Loucy (cell line): ENCODE results near the gene RSU1.

Source experiments
- H2AFZ ChIP-seq: fragments of 200-600 bp; sonication (generic); 2 replicates; pipeline ENCODE4 v1.6.0; 2016; ENCODE audit warnings: antibody characterized with exemption, mild to moderate bottlenecking, low read length, moderate library complexity
- H3F3A ChIP-seq: fragments of 200-600 bp; 2 replicates; pipeline ENCODE4 v1.6.0; 2016; ENCODE audit warnings: antibody characterized with exemption, low read depth, mild to moderate bottlenecking
- H3K27me3 ChIP-seq: fragments of 200-600 bp; sonication (generic); 2 replicates; pipeline ENCODE4 v1.6.1; 2014; ENCODE audit warnings: low read length, mild to moderate bottlenecking; ENCODE audit not compliant: insufficient read depth, poor library complexity, severe bottlenecking
- H3K36me3 ChIP-seq: fragments of 200-600 bp; sonication (generic); 2 replicates; pipeline ENCODE4 v1.6.1; 2016; ENCODE audit warnings: low read length; ENCODE audit not compliant: insufficient read depth
- H3K4me1 ChIP-seq: fragments of 200-600 bp; sonication (generic); 2 replicates; pipeline ENCODE4 v1.5.1; 2014; ENCODE audit warnings: low read length, mild to moderate bottlenecking; ENCODE audit not compliant: insufficient read depth, poor library complexity, severe bottlenecking
- H3K4me2 ChIP-seq: fragments of 200-600 bp; sonication (generic); 2 replicates; pipeline ENCODE4 v1.6.0; 2014; ENCODE audit warnings: antibody characterized with exemption, low read length, low read depth, mild to moderate bottlenecking; ENCODE audit not compliant: poor library complexity, severe bottlenecking
- H3K4me3 ChIP-seq: fragments of 200-600 bp; sonication (generic); 2 replicates; pipeline ENCODE4 v1.5.1; 2014; ENCODE audit warnings: low read length, mild to moderate bottlenecking, mixed read lengths; ENCODE audit not compliant: poor library complexity, severe bottlenecking
- H3K79me2 ChIP-seq: fragments of 200-600 bp; sonication (generic); 2 replicates; pipeline ENCODE4 v1.6.1; 2014; ENCODE audit warnings: low read length; ENCODE audit not compliant: insufficient read depth
- H3K9ac ChIP-seq: fragments of 200-600 bp; sonication (generic); 2 replicates; pipeline ENCODE4 v1.6.0; 2014; ENCODE audit warnings: mild to moderate bottlenecking, low read depth, low read length, moderate library complexity; ENCODE audit not compliant: poor library complexity, severe bottlenecking
- H3K9me2 ChIP-seq: fragments of 200-600 bp; sonication (generic); replicated peaks from 2 replicates; pipeline ENCODE4 v1.6.1; 2016; ENCODE audit warnings: low read depth, low read length, mixed read lengths
- H3K9me3 ChIP-seq: fragments of 200-600 bp; sonication (generic); 2 replicates; pipeline ENCODE4 v1.6.1; 2014; ENCODE audit warnings: mild to moderate bottlenecking, antibody characterized with exemption, low read length, low read depth; ENCODE audit not compliant: insufficient read depth
- H4K20me1 ChIP-seq: fragments of 200-600 bp; sonication (generic); 2 replicates; pipeline ENCODE4 v1.6.0; 2014; ENCODE audit warnings: antibody characterized with exemption, low read length, mild to moderate bottlenecking; ENCODE audit not compliant: insufficient read depth, poor library complexity, severe bottlenecking
- CTCF ChIP-seq: fragments of 200-600 bp; sonication (generic); conservative IDR thresholded peaks from 2 replicates; pipeline ENCODE4 v1.5.1; 2014; ENCODE audit warnings: mild to moderate bottlenecking, antibody characterized with exemption, low read length
- EZH2phosphoT487 ChIP-seq: fragments of 200-600 bp; IDR thresholded peaks from 2 replicates; pipeline ENCODE4 v1.6.1; 2018; ENCODE audit warnings: antibody characterized with exemption, mild to moderate bottlenecking, moderate library complexity, borderline replicate concordance

RSU1 gene

GRCh38 chr10:16643502-16643901, 173.7 kb downstream of the RSU1 start:
- Histone ChIP-seq H2AFZ (no peak overlapping the region), H3K27me3 (no peaks in the 10 kb centered on the region), H3K36me3 (no peaks in the 10 kb centered on the region), H3K9me3 (no peaks in the 10 kb centered on the region), H3K4me3 (no peak overlapping the region), H3K9ac (no peak overlapping the region), H3K4me1 (no peaks in the 10 kb centered on the region), H4K20me1 (no peaks in the 10 kb centered on the region), H3K79me2 (no peaks in the 10 kb centered on the region), H3K4me2 (no peak overlapping the region), H3K9me2 (no peaks in the 10 kb centered on the region), H3F3A (no peaks in the 10 kb centered on the region)
- no peak for TF ChIP-seq CTCF
- TF ChIP-seq EZH2phosphoT487, result no peak

- H3K9ac ChIP-seq, result no peak overlapping the region
- no peaks in the 10 kb centered on the region for H3K9me3 ChIP-seq
- H3K27me3 ChIP-seq, result no peaks in the 10 kb centered on the region
- H3F3A ChIP-seq, result no peaks in the 10 kb centered on the region
- no peak for TF ChIP-seq EZH2phosphoT487
- no peak for TF ChIP-seq CTCF
- H4K20me1 ChIP-seq, result no peaks in the 10 kb centered on the region
- no peak overlapping the region for H2AFZ ChIP-seq
- no peak overlapping the region for H3K4me2 ChIP-seq
- no peaks in the 10 kb centered on the region for H3K79me2 ChIP-seq
- H3K9me2 ChIP-seq, result no peaks in the 10 kb centered on the region
- no peaks in the 10 kb centered on the region for H3K36me3 ChIP-seq
- no peaks in the 10 kb centered on the region for H3K4me1 ChIP-seq
- H3K4me3 ChIP-seq, result no peak overlapping the region
Measured at GRCh38 chr10:16640153-16640552, 177.1 kb downstream of the RSU1 start.

GRCh38 chr10:16639471-16639870, 177.8 kb downstream of the RSU1 start:
- H3K79me2 ChIP-seq, result no peaks in the 10 kb centered on the region
- H3K36me3 ChIP-seq, result no peaks in the 10 kb centered on the region
- H3K4me3 ChIP-seq, result no peak overlapping the region
- H3K9me2 ChIP-seq, result no peaks in the 10 kb centered on the region
- H3F3A ChIP-seq, result no peaks in the 10 kb centered on the region
- no peaks in the 10 kb centered on the region for H4K20me1 ChIP-seq
- TF ChIP-seq CTCF (no peak), EZH2phosphoT487 (no peak)
- H3K4me2 ChIP-seq, result no peak overlapping the region
- H2AFZ ChIP-seq, result no peak overlapping the region
- no peak overlapping the region for H3K9ac ChIP-seq
- no peaks in the 10 kb centered on the region for H3K4me1 ChIP-seq
- no peaks in the 10 kb centered on the region for H3K27me3 ChIP-seq
- no peaks in the 10 kb centered on the region for H3K9me3 ChIP-seq
